NB4 (cell line): ENCODE results near the gene C15orf39.

Experiments used
- CTCF ChIP-seq: IDR thresholded peaks from one replicate; pipeline ENCODE4 v1.5.1; 2012; ENCODE audit warnings: low read depth, low read length
- POLR2A ChIP-seq: IDR thresholded peaks from 2 replicates; pipeline ENCODE4 v1.6.1; 2011; ENCODE audit warnings: mild to moderate bottlenecking; ENCODE audit not compliant: insufficient read length; ENCODE audit errors: extremely low read depth

GRCh38 chr15:75176396-75176761 is 25.3 kb upstream of the C15orf39 start:
- TF ChIP-seq CTCF (no peak), POLR2A (no peak)
